Thyroid gland (tissue), 4 donors: ENCODE results near the gene TOLLIP. TPM values are rescaled to one million over a fixed set of nuclear protein-coding genes. Genes with fewer than 3 reads are reported as not detected.
"Not testable (repeated sequence)": the region's sequence is repeated elsewhere in the genome, so short reads cannot be mapped to it uniquely, and the experiment has no call there.

Source experiments
- DNase-seq, 2 donors: peaks; one replicate each; pipeline ENCODE4 v3.0.0-alpha.2; 2019
- H3K27ac ChIP-seq, 3 donors: fragments of 200-600 bp; sonication (generic); 1 replicate in 2 of 3; 2 replicates in 1 of 3; pipeline ENCODE4 v1.5.1; 2016 to 2019; ENCODE audit warnings: mild to moderate bottlenecking in 1 of 3, moderate library complexity in 1 of 3
- H3K27me3 ChIP-seq: fragments of 200-600 bp; sonication (generic); one replicate; pipeline ENCODE4 v1.5.1; 2019
- H3K36me3 ChIP-seq, 2 donors: fragments of 200-600 bp; sonication (generic); one replicate each; pipeline ENCODE4 v1.5.1; 2016 to 2019
- H3K4me1 ChIP-seq, 2 donors: fragments of 200-600 bp; sonication (generic); one replicate each; pipeline ENCODE4 v1.5.1; 2017 to 2019
- H3K4me3 ChIP-seq, 3 donors: fragments of 200-600 bp; sonication (generic); replicated peaks in 1 of 3; 1 replicate in 2 of 3; 2 replicates in 1 of 3; pipeline ENCODE4 v1.5.1; 2016; ENCODE audit warnings: mild to moderate bottlenecking in 1 of 3
- H3K9me3 ChIP-seq: fragments of 200-600 bp; sonication (generic); one replicate; pipeline ENCODE4 v1.5.1; 2017
- POLR2A ChIP-seq, 2 donors: fragments of 450-650 bp; IDR thresholded peaks; one replicate each; pipeline ENCODE4 v1.6.1; 2017; ENCODE audit warnings: antibody characterized with exemption in 2 of 2, mild to moderate bottlenecking in 2 of 2, moderate library complexity in 1 of 2
- WGBS, 2 donors: methylation state at CpG; one replicate each; pipeline ENCODE4 v1.1.5; 2017; 5-methylcytosine and 5-hydroxymethylcytosine counted together
- intact Hi-C: fragments of 100-400 bp; cut with DNase I; formaldehyde crosslinking; loops from one replicate; pipeline ENCODE4 v1.15.1; 2023
- total RNA-seq, 4 donors: library from RNA; depleted of rRNA; stranded (reverse); fragments of >200 nt; gene quantifications; one replicate each; pipeline ENCODE4 v1.2.3, GENCODE V29; 2016
- TF ChIP-seq, protein P1 (sequence below), 6 experiments: fragments of 200-600 bp in 3 of 6; fragments of 450-650 bp in 3 of 6; sonication (generic) in 3 of 6; IDR thresholded peaks; one replicate each; pipeline ENCODE4 v1.5.1; 2016 to 2019; ENCODE audit warnings: antibody characterized with exemption in 6 of 6, mild to moderate bottlenecking in 2 of 6, inconsistent platforms in 1 of 6, moderate library complexity in 1 of 6

Gene TOLLIP
- total RNA-seq, 4 donors from 2014 or later, result 37.1 to 74.4 (median 65.7) TPM

DNA sequence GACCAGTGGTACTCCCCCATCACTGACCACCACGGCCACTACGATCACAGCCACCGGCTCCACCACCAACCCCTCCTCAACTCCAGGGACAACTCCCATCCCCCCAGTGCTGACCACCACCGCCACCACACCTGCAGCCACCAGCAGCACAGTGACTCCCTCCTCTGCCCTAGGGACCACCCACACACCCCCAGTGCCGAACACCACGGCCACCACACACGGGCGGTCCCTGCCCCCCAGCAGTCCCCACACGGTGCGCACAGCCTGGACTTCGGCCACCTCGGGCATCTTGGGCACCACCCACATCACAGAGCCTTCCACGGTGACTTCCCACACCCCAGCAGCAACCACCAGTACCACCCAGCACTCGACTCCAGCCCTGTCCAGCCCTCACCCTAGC, 62.4 kb downstream of the TOLLIP start:
- H3K27me3 ChIP-seq, H3K9me3 ChIP-seq, H3K36me3 ChIP-seq, H3K4me1 ChIP-seq, H3K27ac ChIP-seq, DNase-seq, intact Hi-C loops, H3K4me3 ChIP-seq: not testable (repeated sequence)
- 96 to 98% methylated on average over 11 to 12 of the region's 14 CpGs for WGBS, 2 donors

DNA sequence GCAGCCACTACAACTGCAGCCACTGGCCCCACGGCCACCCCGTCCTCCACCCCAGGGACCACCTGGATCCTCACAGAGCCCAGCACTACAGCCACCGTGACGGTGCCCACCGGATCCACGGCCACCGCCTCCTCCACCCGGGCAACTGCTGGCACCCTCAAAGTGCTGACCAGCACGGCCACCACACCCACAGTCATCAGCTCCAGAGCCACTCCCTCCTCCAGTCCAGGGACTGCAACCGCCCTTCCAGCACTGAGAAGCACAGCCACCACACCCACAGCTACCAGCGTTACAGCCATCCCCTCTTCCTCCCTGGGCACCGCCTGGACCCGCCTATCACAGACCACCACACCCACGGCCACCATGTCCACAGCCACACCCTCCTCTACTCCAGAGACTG, 63.1 kb downstream of the TOLLIP start:
- intact Hi-C loops, H3K4me3 ChIP-seq, H3K27ac ChIP-seq, H3K36me3 ChIP-seq, H3K27me3 ChIP-seq, DNase-seq, H3K9me3 ChIP-seq, H3K4me1 ChIP-seq: not testable (repeated sequence)
- WGBS, 2 donors, result 93 to 97% methylated on average over 11 to 14 of the region's 14 CpGs

DNA sequence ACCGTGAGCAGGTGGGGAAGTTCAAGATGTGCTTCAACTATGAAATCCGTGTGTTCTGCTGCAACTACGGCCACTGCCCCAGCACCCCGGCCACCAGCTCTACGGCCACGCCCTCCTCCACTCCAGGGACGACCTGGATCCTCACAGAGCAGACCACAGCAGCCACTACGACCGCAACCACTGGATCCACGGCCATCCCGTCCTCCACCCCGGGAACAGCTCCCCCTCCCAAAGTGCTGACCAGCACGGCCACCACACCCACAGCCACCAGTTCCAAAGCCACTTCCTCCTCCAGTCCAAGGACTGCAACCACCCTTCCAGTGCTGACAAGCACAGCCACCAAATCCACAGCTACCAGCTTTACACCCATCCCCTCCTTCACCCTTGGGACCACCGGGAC, 63.7 kb downstream of the TOLLIP start:
- DNase-seq, H3K4me1 ChIP-seq: not testable (repeated sequence)
- WGBS, 2 donors, result 92 to 95% methylated on average over 11 to 13 of the region's 14 CpGs

DNA sequence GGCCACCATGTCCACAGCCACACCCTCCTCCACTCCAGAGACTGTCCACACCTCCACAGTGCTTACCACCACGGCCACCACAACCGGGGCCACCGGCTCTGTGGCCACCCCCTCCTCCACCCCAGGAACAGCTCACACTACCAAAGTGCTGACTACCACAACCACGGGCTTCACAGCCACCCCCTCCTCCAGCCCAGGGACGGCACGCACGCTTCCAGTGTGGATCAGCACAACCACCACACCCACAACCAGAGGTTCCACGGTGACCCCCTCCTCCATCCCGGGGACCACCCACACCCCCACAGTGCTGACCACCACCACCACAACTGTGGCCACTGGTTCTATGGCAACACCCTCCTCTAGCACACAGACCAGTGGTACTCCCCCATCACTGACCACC, 64.9 kb downstream of the TOLLIP start:
- DNase-seq, H3K9me3 ChIP-seq, H3K27me3 ChIP-seq, intact Hi-C loops, H3K27ac ChIP-seq, H3K4me1 ChIP-seq, H3K4me3 ChIP-seq, H3K36me3 ChIP-seq: not testable (repeated sequence)
- 86 to 91% methylated on average over 2 to 6 of the region's 9 CpGs for WGBS, 2 donors

More for the DNA sequence above, 63.7 kb downstream of the TOLLIP start:
- intact Hi-C loops, H3K36me3 ChIP-seq, H3K27me3 ChIP-seq, H3K9me3 ChIP-seq, H3K27ac ChIP-seq, H3K4me3 ChIP-seq: not testable (repeated sequence)

DNA sequence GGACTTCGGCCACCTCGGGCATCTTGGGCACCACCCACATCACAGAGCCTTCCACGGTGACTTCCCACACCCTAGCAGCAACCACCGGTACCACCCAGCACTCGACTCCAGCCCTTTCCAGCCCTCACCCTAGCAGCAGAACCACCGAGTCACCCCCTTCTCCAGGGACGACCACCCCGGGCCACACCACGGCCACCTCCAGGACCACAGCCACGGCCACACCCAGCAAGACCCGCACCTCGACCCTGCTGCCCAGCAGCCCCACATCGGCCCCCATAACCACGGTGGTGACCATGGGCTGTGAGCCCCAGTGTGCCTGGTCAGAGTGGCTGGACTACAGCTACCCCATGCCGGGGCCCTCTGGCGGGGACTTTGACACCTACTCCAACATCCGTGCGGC, 65.9 kb downstream of the TOLLIP start:
- intact Hi-C loops, DNase-seq, H3K9me3 ChIP-seq, H3K27ac ChIP-seq, H3K36me3 ChIP-seq, H3K4me3 ChIP-seq, H3K27me3 ChIP-seq, H3K4me1 ChIP-seq: not testable (repeated sequence)
- WGBS, 2 donors, result 91 to 96% methylated on average over 9 of the region's 18 CpGs

DNA sequence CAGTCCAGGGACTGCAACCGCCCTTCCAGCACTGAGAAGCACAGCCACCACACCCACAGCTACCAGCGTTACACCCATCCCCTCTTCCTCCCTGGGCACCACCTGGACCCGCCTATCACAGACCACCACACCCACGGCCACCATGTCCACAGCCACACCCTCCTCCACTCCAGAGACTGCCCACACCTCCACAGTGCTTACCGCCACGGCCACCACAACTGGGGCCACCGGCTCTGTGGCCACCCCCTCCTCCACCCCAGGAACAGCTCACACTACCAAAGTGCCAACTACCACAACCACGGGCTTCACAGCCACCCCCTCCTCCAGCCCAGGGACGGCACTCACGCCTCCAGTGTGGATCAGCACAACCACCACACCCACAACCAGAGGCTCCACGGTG, 66.7 kb downstream of the TOLLIP start:
- DNase-seq, H3K4me3 ChIP-seq, H3K27ac ChIP-seq, intact Hi-C loops, H3K4me1 ChIP-seq, H3K9me3 ChIP-seq, H3K27me3 ChIP-seq, H3K36me3 ChIP-seq: not testable (repeated sequence)
- WGBS, 2 donors, result 89 to 95% methylated on average over 7 to 8 of the region's 11 CpGs

DNA sequence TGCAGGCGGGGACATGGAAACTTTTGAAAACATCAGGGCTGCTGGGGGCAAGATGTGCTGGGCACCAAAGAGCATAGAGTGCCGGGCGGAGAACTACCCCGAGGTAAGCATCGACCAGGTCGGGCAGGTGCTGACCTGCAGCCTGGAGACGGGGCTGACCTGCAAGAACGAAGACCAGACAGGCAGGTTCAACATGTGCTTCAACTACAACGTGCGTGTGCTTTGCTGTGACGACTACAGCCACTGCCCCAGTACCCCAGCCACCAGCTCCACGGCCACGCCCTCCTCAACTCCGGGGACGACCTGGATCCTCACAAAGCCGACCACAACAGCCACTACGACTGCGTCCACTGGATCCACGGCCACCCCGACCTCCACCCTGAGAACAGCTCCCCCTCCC, 67.1 kb downstream of the TOLLIP start:
- Histone ChIP-seq H3K9me3 (no peaks in the 10 kb centered on the region), H3K4me1 (no peaks in the 10 kb centered on the region), H3K27ac (no peak overlapping the region), H3K27me3 (no peaks in the 10 kb centered on the region), H3K4me3 (no peak overlapping the region), H3K36me3 (no peaks in the 10 kb centered on the region)
- no peak for TF ChIP-seq POLR2A (IDR thresholded peaks at IDR 0.05)
- TF ChIP-seq, protein P1, sequence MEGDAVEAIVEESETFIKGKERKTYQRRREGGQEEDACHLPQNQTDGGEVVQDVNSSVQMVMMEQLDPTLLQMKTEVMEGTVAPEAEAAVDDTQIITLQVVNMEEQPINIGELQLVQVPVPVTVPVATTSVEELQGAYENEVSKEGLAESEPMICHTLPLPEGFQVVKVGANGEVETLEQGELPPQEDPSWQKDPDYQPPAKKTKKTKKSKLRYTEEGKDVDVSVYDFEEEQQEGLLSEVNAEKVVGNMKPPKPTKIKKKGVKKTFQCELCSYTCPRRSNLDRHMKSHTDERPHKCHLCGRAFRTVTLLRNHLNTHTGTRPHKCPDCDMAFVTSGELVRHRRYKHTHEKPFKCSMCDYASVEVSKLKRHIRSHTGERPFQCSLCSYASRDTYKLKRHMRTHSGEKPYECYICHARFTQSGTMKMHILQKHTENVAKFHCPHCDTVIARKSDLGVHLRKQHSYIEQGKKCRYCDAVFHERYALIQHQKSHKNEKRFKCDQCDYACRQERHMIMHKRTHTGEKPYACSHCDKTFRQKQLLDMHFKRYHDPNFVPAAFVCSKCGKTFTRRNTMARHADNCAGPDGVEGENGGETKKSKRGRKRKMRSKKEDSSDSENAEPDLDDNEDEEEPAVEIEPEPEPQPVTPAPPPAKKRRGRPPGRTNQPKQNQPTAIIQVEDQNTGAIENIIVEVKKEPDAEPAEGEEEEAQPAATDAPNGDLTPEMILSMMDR (IDR thresholded peaks at IDR 0.05), result no peak
- no peak for DNase-seq
- whole genome bisulfite sequencing, 2 donors, result 89 to 92% methylated on average over 18 to 20 of the region's 20 CpGs
- intact Hi-C loops, result no loop called here

DNA sequence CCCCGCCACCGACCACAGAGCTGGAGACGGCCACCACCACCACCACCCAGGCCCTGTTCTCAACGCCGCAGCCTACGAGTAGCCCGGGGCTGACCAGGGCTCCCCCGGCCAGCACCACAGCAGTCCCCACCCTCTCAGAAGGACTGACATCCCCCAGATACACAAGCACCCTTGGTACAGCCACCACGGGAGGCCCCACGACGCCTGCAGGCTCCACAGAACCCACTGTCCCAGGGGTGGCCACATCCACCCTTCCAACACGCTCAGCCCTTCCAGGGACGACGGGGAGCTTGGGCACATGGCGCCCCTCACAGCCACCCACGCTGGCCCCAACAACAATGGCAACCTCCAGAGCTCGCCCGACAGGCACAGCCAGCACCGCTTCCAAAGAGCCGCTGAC, 67.7 kb downstream of the TOLLIP start:
- H3K9me3 ChIP-seq, result no peaks in the 10 kb centered on the region
- TF ChIP-seq, protein P1 (IDR thresholded peaks at IDR 0.05), result no peak
- TF ChIP-seq POLR2A (IDR thresholded peaks at IDR 0.05), result no peak
- no peak overlapping the region for H3K27ac ChIP-seq
- H3K4me3 ChIP-seq, result no peak overlapping the region
- WGBS, 2 donors, result 95 to 100% methylated on average over 6 to 18 of the region's 20 CpGs
- H3K27me3 ChIP-seq, result no peaks in the 10 kb centered on the region
- no peak for DNase-seq
- no peaks in the 10 kb centered on the region for H3K4me1 ChIP-seq
- intact Hi-C loops, result no loop called here
- H3K36me3 ChIP-seq, result no peaks in the 10 kb centered on the region
